GM18907 (cell line): ENCODE results near the gene GOLGA8A.
"Not testable (repeated sequence)": the region's sequence is repeated elsewhere in the genome, so short reads cannot be mapped to it uniquely, and the experiment has no call there.

ENCODE experiments used
- ATAC-seq: cut with Tn5 transposase; IDR thresholded peaks from one replicate; pipeline ENCODE4 v1.9.1; 2021; ENCODE audit warnings: mild to moderate bottlenecking, moderate library complexity; ENCODE audit not compliant: unreplicated experiment

Gene GOLGA8A

GRCh38 chr15:34437687-34438086 is at the start of gene GOLGA8A:
Gene GOLGA8A (minus strand): TSS chr15:34437808. CDS start chr15:34389691, 48,117 bp downstream.
- ATAC-seq: peak; percentile 68

- ATAC-seq: no peak
Measured at GRCh38 chr15:34483644-34484043, 46.0 kb upstream of the GOLGA8A start.

GRCh38 chr15:34481370-34481769 is 43.8 kb upstream of the GOLGA8A start:
- ATAC-seq: no peak

GRCh38 chr15:34473840-34474239 is 36.2 kb upstream of the GOLGA8A start:
- ATAC-seq: no peak

GRCh38 chr15:34472947-34473346 is 35.3 kb upstream of the GOLGA8A start:
- no peak for ATAC-seq

- ATAC-seq: no peak
Measured at GRCh38 chr15:34470892-34471291, 33.3 kb upstream of the GOLGA8A start.

GRCh38 chr15:34470091-34470490 is 32.5 kb upstream of the GOLGA8A start:
- ATAC-seq: no peak

- no peak for ATAC-seq
Measured at GRCh38 chr15:34461730-34462129, 24.1 kb upstream of the GOLGA8A start.

GRCh38 chr15:34460451-34460850 is 22.8 kb upstream of the GOLGA8A start:
- ATAC-seq: no peak

GRCh38 chr15:34456658-34457057 is 19.1 kb upstream of the GOLGA8A start:
- no peak for ATAC-seq

GRCh38 chr15:34442891-34443290 is 5.3 kb upstream of the GOLGA8A start:
- no peak for ATAC-seq

- no peak for ATAC-seq
Measured at GRCh38 chr15:34439878-34440277, 2.3 kb upstream of the GOLGA8A start.

GRCh38 chr15:34436956-34437442 is 609 bp downstream of the GOLGA8A start:
- ATAC-seq: peak; percentile 70

GRCh38 chr15:34436126-34436955 is 1.3 kb downstream of the GOLGA8A start:
- ATAC-seq: peak; percentile 38

- ATAC-seq: no peak
Measured at GRCh38 chr15:34435658-34436057, 1.9 kb downstream of the GOLGA8A start.

GRCh38 chr15:34434627-34435305 is 2.8 kb downstream of the GOLGA8A start:
- ATAC-seq: no peak

GRCh38 chr15:34433956-34434626 is 3.5 kb downstream of the GOLGA8A start:
- not testable (repeated sequence) for ATAC-seq

- ATAC-seq: not testable (repeated sequence)
Measured at GRCh38 chr15:34430642-34431041, 7.0 kb downstream of the GOLGA8A start.

- ATAC-seq: not testable (repeated sequence)
Measured at GRCh38 chr15:34423425-34424090, 14.1 kb downstream of the GOLGA8A start.

GRCh38 chr15:34420953-34421352 is 16.7 kb downstream of the GOLGA8A start:
- not testable (repeated sequence) for ATAC-seq

- ATAC-seq: not testable (repeated sequence)
Measured at GRCh38 chr15:34418435-34418834, 19.2 kb downstream of the GOLGA8A start.
